ENCODE data around the gene OR2J3. TPM values are rescaled to one million over a fixed set of nuclear protein-coding genes. Genes with fewer than 3 reads are reported as not detected.

The OR2J3 gene
- total RNA-seq, 2 experiments from 2014 or later = not detected

Other genes starting within 250 kb of the OR2J3 start
- gene TRIM27, start 184.1 kb upstream of the OR2J3 start, total RNA-seq (2014; rRNA removed; shearing (Covaris generic)) = 126 and 130 TPM in 2 replicates
- 112 and 116 TPM in 2 replicates for gene TRIM27, start 184.1 kb upstream of the OR2J3 start, total RNA-seq (2022)
- not detected in 2 replicates for gene ZNF311, start 102.7 kb upstream of the OR2J3 start, total RNA-seq (2014; rRNA removed; shearing (Covaris generic))
- gene ZNF311, start 102.7 kb upstream of the OR2J3 start, total RNA-seq (2022) = not detected in 2 replicates
- not detected in 2 replicates for gene OR2W1, start 62.9 kb upstream of the OR2J3 start, total RNA-seq (2014; rRNA removed; shearing (Covaris generic))
- not detected in 2 replicates for gene OR2W1, start 62.9 kb upstream of the OR2J3 start, total RNA-seq (2022)
- gene OR2B3, start 20.7 kb upstream of the OR2J3 start, total RNA-seq (2014; rRNA removed; shearing (Covaris generic)) = not detected in 2 replicates
- gene OR2B3, start 20.7 kb upstream of the OR2J3 start, total RNA-seq (2022) = not detected in 2 replicates
- not detected in 2 replicates for gene OR2J1, start 8.6 kb upstream of the OR2J3 start, total RNA-seq (2014; rRNA removed; shearing (Covaris generic))
- not detected in 2 replicates for gene OR2J1, start 8.6 kb upstream of the OR2J3 start, total RNA-seq (2022)
- gene OR2J2, start 62.8 kb downstream of the OR2J3 start, total RNA-seq (2014; rRNA removed; shearing (Covaris generic)) = not detected in 2 replicates
- not detected in 2 replicates for gene OR2J2, start 62.8 kb downstream of the OR2J3 start, total RNA-seq (2022)
- not detected in 2 replicates for gene OR14J1, start 193.6 kb downstream of the OR2J3 start, total RNA-seq (2014; rRNA removed; shearing (Covaris generic))
- not detected in 2 replicates for gene OR14J1, start 193.6 kb downstream of the OR2J3 start, total RNA-seq (2022)

Data from OCI-LY7 (cell line).